ENCODE data around the gene SWI5. TPM values are rescaled to one million over a fixed set of nuclear protein-coding genes. Genes with fewer than 3 reads are reported as not detected.

Gene SWI5
- total RNA-seq, 2 experiments from 2014 or later = 3.0 to 4.1 TPM

GRCh38 chr9:128286440-128286839 is 10.4 kb downstream of the SWI5 start:
- CTCF ChIA-PET = no interaction called here
- H3K9me3 Mint-ChIP-seq = no peaks in the 10 kb centered on the region

GRCh38 chr9:128288273-128289004 is 12.4 kb downstream of the SWI5 start:
- H3K36me3 ChIP-seq (ENCODE audit: insufficient read depth, low read length) = peaks cover 18% of the 10 kb centered on the region
- no peaks in the 10 kb centered on the region for H3K9me3 ChIP-seq (ENCODE audit: control insufficient read depth in 1 of 2, insufficient read depth in 1 of 2, low read length in 2 of 2)
- ChIA-PET POLR2A (interaction anchor here (0.8 to 1.1 kb wide), 2 partner anchors 13 to 38 kb away, joined by 3 to 4 read pairs; partner anchors contain the start of genes GOLGA2 and SWI5), CTCF (no interaction called here)
- Mint-ChIP-seq H3K27me3 (no peaks in the 10 kb centered on the region), H3K4me1 (ENCODE audit: low read depth) (no peaks in the 10 kb centered on the region), H3K4me3 (no peak overlapping the region), H3K27ac (no peak overlapping the region), H3K9me3 (no peaks in the 10 kb centered on the region), H3K36me3 (ENCODE audit: low read depth) (peaks cover 21% of the 10 kb centered on the region)
- no peak for TF ChIP-seq CTCF (IDR thresholded peaks at IDR 0.05)
- intact Hi-C loops (cut with DNase I, micrococcal nuclease) = no loop called here
- DNase-seq (no peak), ATAC-seq (ENCODE audit: poor library complexity) (no peak)
- no peak overlapping the region for H3K4me3 ChIP-seq (ENCODE audit: low read length)
- H3K27ac ChIP-seq (ENCODE audit: low read depth in 1 of 2, low read length in 2 of 2) = no peak overlapping the region
- H3K4me1 ChIP-seq (ENCODE audit: insufficient read depth, low read length) = no peaks in the 10 kb centered on the region
- H3K27me3 ChIP-seq (ENCODE audit: control insufficient read depth in 1 of 2, insufficient read depth in 2 of 2, low read length in 2 of 2) = no peaks in the 10 kb centered on the region

More at GRCh38 chr9:128286440-128286839, 10.4 kb downstream of the SWI5 start:
- H3K4me3 ChIP-seq (ENCODE audit: low read length) = no peak overlapping the region
- Mint-ChIP-seq H3K4me3 (no peak overlapping the region), H3K4me1 (ENCODE audit: low read depth) (no peaks in the 10 kb centered on the region), H3K27me3 (no peaks in the 10 kb centered on the region), H3K36me3 (ENCODE audit: low read depth) (peaks cover 21% of the 10 kb centered on the region), H3K27ac (no peak overlapping the region)
- DNase-seq (no peak), ATAC-seq (ENCODE audit: poor library complexity) (no peak)
- no peaks in the 10 kb centered on the region for H3K27me3 ChIP-seq (ENCODE audit: control insufficient read depth in 1 of 2, insufficient read depth in 2 of 2, low read length in 2 of 2)
- intact Hi-C loops (cut with DNase I, micrococcal nuclease) = no loop called here
- no peaks in the 10 kb centered on the region for H3K9me3 ChIP-seq (ENCODE audit: control insufficient read depth in 1 of 2, insufficient read depth in 1 of 2, low read length in 2 of 2)
- H3K36me3 ChIP-seq (ENCODE audit: insufficient read depth, low read length) = peaks cover 18% of the 10 kb centered on the region
- no peaks in the 10 kb centered on the region for H3K4me1 ChIP-seq (ENCODE audit: insufficient read depth, low read length)
- TF ChIP-seq CTCF (IDR thresholded peaks at IDR 0.05) = no peak
- POLR2A ChIA-PET = no interaction called here
- H3K27ac ChIP-seq (ENCODE audit: low read depth in 1 of 2, low read length in 2 of 2) = no peak overlapping the region

- CTCF ChIA-PET = no interaction called here
- Mint-ChIP-seq H3K27me3 (no peaks in the 10 kb centered on the region), H3K4me3 (no peak overlapping the region), H3K9me3 (no peaks in the 10 kb centered on the region), H3K27ac (no peak overlapping the region), H3K36me3 (ENCODE audit: low read depth) (peaks cover 21% of the 10 kb centered on the region), H3K4me1 (ENCODE audit: low read depth) (peaks cover 5% of the 10 kb centered on the region)
- Histone ChIP-seq H3K4me1 (ENCODE audit: insufficient read depth, low read length) (no peaks in the 10 kb centered on the region), H3K4me3 (ENCODE audit: low read length) (no peak overlapping the region), H3K36me3 (ENCODE audit: insufficient read depth, low read length) (peaks cover 3% of the 10 kb centered on the region), H3K9me3 (ENCODE audit: control insufficient read depth in 1 of 2, insufficient read depth in 1 of 2, low read length in 2 of 2) (no peaks in the 10 kb centered on the region), H3K27me3 (ENCODE audit: control insufficient read depth in 1 of 2, insufficient read depth in 2 of 2, low read length in 2 of 2) (no peaks in the 10 kb centered on the region), H3K27ac (ENCODE audit: low read depth in 1 of 2, low read length in 2 of 2) (no peak overlapping the region)
- POLR2A ChIA-PET = no interaction called here
- TF ChIP-seq CTCF (IDR thresholded peaks at IDR 0.05) = no peak
- ATAC-seq (ENCODE audit: poor library complexity) (no peak), DNase-seq (no peak)
- intact Hi-C loops (cut with DNase I, micrococcal nuclease) = no loop called here
Observed at GRCh38 chr9:128292009-128292408, 15.9 kb downstream of the SWI5 start.

Measured in CD4-positive, alpha-beta T cell (primary cell).